GM12878 (cell line): ENCODE results near the gene ERC2. TPM values are rescaled to one million over a fixed set of nuclear protein-coding genes. Genes with fewer than 3 reads are reported as not detected.

ENCODE experiments used
- ATAC-seq: fragments of 200-7000 bp; cut with Tn5 transposase; 3 replicates; pipeline ENCODE4 v1.9.1; 2020; ENCODE audit warnings: mild to moderate bottlenecking, moderate library complexity
- BruUV-seq: library from RNA; stranded (reverse); fragments of 400-500 nt; replicated peaks from 2 replicates; lab custom pipeline; 2021; lab: Mats Ljungman, UMichigan
- CTCF ChIA-PET: fragments of 300-600 bp; sonication (Branson Sonifier 250); formaldehyde crosslinking; extraction: SDS; loops from one replicate; lab custom pipeline; 2021; ENCODE audit warnings: inconsistent platforms; lab: Yijun Ruan, JAX
- POLR2A ChIA-PET: fragments of 350-600 bp; formaldehyde crosslinking; extraction: SDS; loops from one replicate; lab custom pipeline; 2021; ENCODE audit warnings: inconsistent platforms; lab: Charles Lee
- RAD21 ChIA-PET: fragments of 300-600 bp; sonication (Branson Sonifier 250); formaldehyde crosslinking; loops from one replicate; lab custom pipeline; 2023; ENCODE audit warnings: antibody characterized with exemption; ENCODE audit not compliant: unreplicated experiment; lab: Charles Lee
- SMC1A ChIA-PET: fragments of 300-600 bp; sonication (Branson Sonifier 250); formaldehyde crosslinking; loops from one replicate; lab custom pipeline; 2023; ENCODE audit not compliant: unreplicated experiment, uncharacterized antibody; lab: Charles Lee
- DNase-seq: peaks from one replicate; pipeline ENCODE4 v3.0.0-alpha.2; 2011; ENCODE audit warnings: low read depth, low spot score
- FAIRE-seq: peaks from 3 replicates; lab custom pipeline; 2011; peaks lifted over from hg19 to GRCh38; lab: Jason Lieb, UNC
- H2AFZ ChIP-seq: 2 replicates; pipeline ENCODE4 v1.6.0; 2011; ENCODE audit warnings: low read depth, low read length, control low read depth; ENCODE audit not compliant: control insufficient read depth
- H3K27ac ChIP-seq: 2 replicates; pipeline ENCODE4 v1.5.1; 2011; ENCODE audit warnings: control low read depth; ENCODE audit not compliant: control insufficient read depth, insufficient read depth
- H3K27me3 ChIP-seq, 2 experiments: replicated peaks in 1 of 2; 2 replicates each; pipeline versions ENCODE4 v1.6.0 to v1.6.1; 2011; ENCODE audit warnings: low read length in 1 of 2; ENCODE audit not compliant: control insufficient read depth in 2 of 2, insufficient read depth in 2 of 2
- H3K36me3 ChIP-seq, 2 experiments: 2 replicates each; pipeline ENCODE4 v1.5.1; 2011; ENCODE audit warnings: low read length in 1 of 2; ENCODE audit not compliant: control insufficient read depth in 2 of 2, insufficient read depth in 2 of 2
- H3K4me1 ChIP-seq: 2 replicates; pipeline ENCODE4 v1.6.1; 2011; ENCODE audit warnings: mild to moderate bottlenecking, low read length, moderate library complexity, mixed read lengths; ENCODE audit not compliant: control insufficient read depth, insufficient read depth
- H3K4me2 ChIP-seq: 2 replicates; pipeline ENCODE4 v1.6.0; 2011; ENCODE audit warnings: control low read depth; ENCODE audit not compliant: control insufficient read depth, insufficient read depth
- H3K4me3 ChIP-seq: fragments of 200-600 bp; sonication (generic); 2 replicates; pipeline ENCODE4 v1.5.1; 2016
- H3K79me2 ChIP-seq: 2 replicates; pipeline ENCODE4 v1.6.0; 2011; ENCODE audit warnings: low read length; ENCODE audit not compliant: control insufficient read depth, insufficient read depth
- H3K9ac ChIP-seq: 2 replicates; pipeline ENCODE4 v1.8.0; 2011; ENCODE audit warnings: low read length, control low read depth, mixed read lengths; ENCODE audit not compliant: control insufficient read depth, insufficient read depth
- H3K9me3 ChIP-seq: replicated peaks from 3 replicates; pipeline ENCODE4 v1.5.1; 2011; ENCODE audit warnings: mild to moderate bottlenecking, low read length; ENCODE audit not compliant: control insufficient read depth, insufficient read depth
- H4K20me1 ChIP-seq: 2 replicates; pipeline ENCODE4 v1.6.0; 2011; ENCODE audit not compliant: control insufficient read depth, insufficient read depth
- CBX3 ChIP-seq: fragments of 200-600 bp; sonication (generic); IDR thresholded peaks from 2 replicates; pipeline ENCODE4 v1.6.1; 2016; ENCODE audit warnings: low read depth, borderline replicate concordance
- CUX1 ChIP-seq: IDR thresholded peaks from 2 replicates; pipeline ENCODE4 v1.6.1; 2012; ENCODE audit warnings: improper control_type of control experiment, low read depth, low read length; ENCODE audit not compliant: insufficient replicate concordance
- EP300 ChIP-seq, 2 experiments: fragments of 150-350 bp in 1 of 2; IDR thresholded peaks; 2 replicates each; pipeline ENCODE4 v1.6.1; 2011 to 2012; ENCODE audit warnings: low read depth in 2 of 2, low read length in 2 of 2, borderline replicate concordance in 1 of 2, improper control_type of control experiment in 1 of 2, inconsistent platforms in 1 of 2; ENCODE audit not compliant: control insufficient read depth in 1 of 2
- IRF3 ChIP-seq: fragments of 450-650 bp; IDR thresholded peaks from 2 replicates; pipeline ENCODE4 v1.6.1; 2014; ENCODE audit warnings: mild to moderate bottlenecking
- JUND ChIP-seq: IDR thresholded peaks from 2 replicates; pipeline ENCODE4 v1.6.1; 2012; ENCODE audit warnings: low read depth, mild to moderate bottlenecking, low read length, improper control_type of control experiment, moderate library complexity
- KAT2A ChIP-seq: conservative IDR thresholded peaks from 2 replicates; pipeline ENCODE4 v1.6.1; 2011; ENCODE audit warnings: low read depth, low read length; ENCODE audit not compliant: control insufficient read depth
- MYC ChIP-seq: IDR thresholded peaks from 2 replicates; pipeline ENCODE4 v1.6.1; 2011; ENCODE audit warnings: mild to moderate bottlenecking, low read length, moderate library complexity, inconsistent platforms; ENCODE audit not compliant: insufficient read depth, insufficient replicate concordance, insufficient read length, severe bottlenecking
- RCOR1 ChIP-seq: conservative IDR thresholded peaks from 2 replicates; pipeline ENCODE4 v1.6.1; 2012; ENCODE audit warnings: low read depth, low read length, improper control_type of control experiment
- YBX1 ChIP-seq: fragments of 450-650 bp; IDR thresholded peaks from 2 replicates; pipeline ENCODE4 v1.6.1; 2016; ENCODE audit warnings: antibody characterized with exemption
- ZBTB11 ChIP-seq: fragments of 450-650 bp; formaldehyde crosslinking; IDR thresholded peaks from 2 replicates; pipeline ENCODE4 v1.5.0; 2022; ENCODE audit warnings: mild to moderate bottlenecking, missing genetic modification characterization
- WGBS: methylation state at CpG from one replicate; pipeline ENCODE4 v1.1.6; 2016; ENCODE audit warnings: low lambda C conversion rate; ENCODE audit not compliant: insufficient replicate concordance, insufficient coverage; ENCODE audit errors: missing lambda C conversion rate; 5-methylcytosine and 5-hydroxymethylcytosine counted together
- in situ Hi-C: fragments of 300-500 bp; cut with MboI; formaldehyde crosslinking; loops from 9 replicates; pipeline ENCODE4 v1.14.3; 2018; ENCODE audit warnings: mixed read lengths
- intact Hi-C: fragments of 100-400 bp; cut with micrococcal nuclease; formaldehyde crosslinking; loops from one replicate; pipeline ENCODE4 v1.14.2; 2022; ENCODE audit not compliant: unreplicated experiment
- polyA plus RNA-seq, 11 experiments: library from polyadenylated mRNA; depleted of rRNA in 4 of 11; unstranded in 6 of 11; stranded (reverse) in 5 of 11; fragments of >200 nt; fragmentation: Nextera tagmentation in 4 of 11; fragmentation: Illumina TruSeq in 1 of 11; extraction: Ambion mirVana in 4 of 11; extraction: Trizol in 1 of 11; gene quantifications; 1 replicate in 1 of 11; 2 replicates in 10 of 11; pipeline versions ENCODE4 v1.2.1 to v1.2.3, GENCODE V29; 2011 to 2016; ENCODE audit warnings: inconsistent platforms in 2 of 11, missing spikeins in 2 of 11, low read depth in 1 of 11
- total RNA-seq, 4 experiments: library from RNA; depleted of rRNA in 3 of 4; stranded (reverse); fragments of >200 nt in 3 of 4; fragmentation: Illumina TruSeq in 1 of 4; extraction: Trizol in 1 of 4; gene quantifications; 2 replicates each; pipeline versions ENCODE4 v1.2.1 to v1.2.3, GENCODE V29; 2013 to 2021

The ERC2 gene
- total and polyA plus RNA-seq, 10 of the 15 experiments (the other 5 are each of a cell fraction or from before 2014, with no cell fraction given), result 0.06 to 1.4 (median 0.12) TPM; not detected in 3

- ATAC-seq (no peak), DNase-seq (no peak), FAIRE-seq (no peak)
- TF ChIP-seq MYC (no peak), KAT2A (no peak), IRF3 (no peak), YBX1 (no peak), CBX3 (no peak), RCOR1 (no peak), EP300 (IDR thresholded peaks at IDR 0.05; ENCODE audit: borderline replicate concordance in 1 of 2, control insufficient read depth in 1 of 2, low read depth in 2 of 2, low read length in 2 of 2) (no peak), ZBTB11 (no peak), CUX1 (no peak), JUND (no peak)
- BruUV-seq, result no TSS peak
- Histone ChIP-seq H3K27ac (no peak overlapping the region), H3K9ac (no peak overlapping the region), H2AFZ (no peak overlapping the region), H3K4me3 (no peak overlapping the region), H3K27me3 (peaks cover 9 to 24% of the 10 kb centered on the region in 2 experiments), H3K79me2 (no peaks in the 10 kb centered on the region), H3K4me1 (peaks cover 15% of the 10 kb centered on the region; the same call in 1 of the 2 replicates), H3K4me2 (no peak overlapping the region), H3K36me3 (no peaks in the 10 kb centered on the region), H4K20me1 (no peaks in the 10 kb centered on the region), H3K9me3 (no peaks in the 10 kb centered on the region)
- in situ Hi-C loops (no loop called here), intact Hi-C loops (loop anchor here (5.0 to 10.0 kb wide), 6 partner anchors 118 to 763 kb away; no protein-coding TSS in a partner anchor)
- SMC1A ChIA-PET, result no interaction called here
- POLR2A ChIA-PET, result no interaction called here
- RAD21 ChIA-PET, result no interaction called here
- CTCF ChIA-PET, result interaction anchor here (0.5 kb wide), 1 partner anchor 80 kb away, joined by 3 read pairs; no protein-coding TSS in a partner anchor
- 48% methylated on average over 12 of the region's 17 CpGs for whole genome bisulfite sequencing
These were observed 978.5 kb downstream of the ERC2 start for GRCh38 chr3:55489798-55490132.
